ENCODE results near the gene ERC2.

GRCh38 chr3:56336023-56336422 is 132.2 kb downstream of the ERC2 start:
- TF ChIP-seq CTCF (conservative IDR thresholded peaks at IDR 0.05; ENCODE audit: low read length): no peak
- TF ChIP-seq EZH2phosphoT487 (IDR thresholded peaks at IDR 0.05; ENCODE audit: borderline replicate concordance, low read depth, low read length): no peak

Data from OCI-LY7 (cell line).